GM18858 (cell line): ENCODE results near the gene LY6G5B.

Source experiments
- ATAC-seq: cut with Tn5 transposase; IDR thresholded peaks from one replicate; pipeline ENCODE4 v1.9.1; 2021; ENCODE audit not compliant: unreplicated experiment

LY6G5B gene

DNA sequence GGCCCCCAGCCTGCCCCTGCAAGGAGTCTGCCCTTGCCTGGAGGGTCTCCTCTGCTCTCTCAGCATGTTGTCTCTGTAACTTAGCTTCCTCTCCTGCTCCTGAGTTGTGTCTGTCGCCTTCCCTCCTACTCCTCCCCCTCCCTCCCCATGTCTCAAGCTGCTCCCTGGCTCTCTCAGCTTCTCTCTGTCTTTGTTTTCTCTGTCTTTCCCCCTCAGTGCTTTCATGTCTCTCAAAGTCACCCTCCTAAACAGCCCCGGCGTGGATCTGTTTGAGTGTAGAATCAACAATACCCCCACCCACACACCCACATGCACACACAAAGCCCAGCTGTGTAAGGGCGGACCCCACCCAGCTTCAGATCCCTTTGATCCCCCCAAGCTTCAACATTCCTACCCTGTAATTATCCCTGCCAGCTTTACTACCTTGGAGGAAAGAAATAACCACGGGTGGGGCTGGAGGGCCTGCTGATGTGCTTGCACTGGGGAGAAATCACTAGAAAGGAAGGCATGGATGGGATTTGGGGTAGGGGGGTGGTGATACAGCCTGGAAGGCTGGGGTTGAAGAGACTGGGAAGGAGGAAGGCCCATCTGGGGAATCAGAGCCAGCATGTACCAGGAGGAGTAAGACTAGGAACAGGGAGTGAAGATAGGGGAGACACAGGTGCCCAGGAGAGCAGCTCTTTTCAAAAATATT is 44.4 kb downstream of the LY6G5B start:
- no peak for ATAC-seq

DNA sequence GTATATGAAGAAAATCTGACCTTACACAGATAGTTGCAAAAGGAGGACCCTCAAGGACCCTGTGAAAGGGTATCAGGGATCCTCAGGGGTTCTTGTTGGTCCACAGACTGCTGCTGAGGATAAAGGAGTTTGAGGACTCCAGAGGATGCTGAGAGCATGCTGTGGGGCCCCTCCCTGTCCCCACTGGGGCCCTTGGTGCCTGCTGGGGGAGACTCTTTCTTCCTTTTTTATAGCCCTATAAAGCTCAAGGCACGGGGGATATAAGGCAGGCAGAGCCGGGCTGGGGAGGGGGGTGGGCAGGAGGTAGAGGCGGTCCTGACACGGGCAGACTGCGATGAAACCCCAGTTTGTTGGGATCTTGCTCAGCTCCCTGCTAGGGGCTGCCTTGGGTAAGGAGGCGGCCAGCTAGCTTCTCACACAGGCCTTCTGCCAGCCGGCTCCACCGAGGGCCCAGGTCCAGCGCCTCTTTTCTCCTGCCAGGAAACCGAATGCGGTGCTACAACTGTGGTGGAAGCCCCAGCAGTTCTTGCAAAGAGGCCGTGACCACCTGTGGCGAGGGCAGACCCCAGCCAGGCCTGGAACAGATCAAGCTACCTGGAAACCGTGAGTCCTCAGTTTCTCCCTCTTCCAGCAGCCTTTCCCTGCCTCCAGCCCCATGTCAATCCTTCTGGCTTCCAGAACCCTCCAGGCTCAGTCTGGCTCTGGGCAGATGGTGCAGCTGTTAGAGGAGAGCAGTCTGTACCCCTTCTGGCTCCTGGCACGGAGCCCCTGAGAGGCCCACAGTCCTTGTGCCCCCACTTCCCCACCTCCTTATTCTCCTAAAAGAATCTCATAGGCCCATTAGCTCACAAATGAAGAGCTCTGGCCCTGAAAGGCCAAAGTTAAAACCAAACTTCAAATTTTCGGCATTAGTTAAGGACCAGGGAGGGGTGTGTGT is 45.5 kb downstream of the LY6G5B start, which contains the start of gene LY6G6D:
TSS of gene LY6G6D (plus strand) at position 327 of the 937 bp plus-strand sequence. CDS start at position 335, 8 bp downstream.
- no peak for ATAC-seq

DNA sequence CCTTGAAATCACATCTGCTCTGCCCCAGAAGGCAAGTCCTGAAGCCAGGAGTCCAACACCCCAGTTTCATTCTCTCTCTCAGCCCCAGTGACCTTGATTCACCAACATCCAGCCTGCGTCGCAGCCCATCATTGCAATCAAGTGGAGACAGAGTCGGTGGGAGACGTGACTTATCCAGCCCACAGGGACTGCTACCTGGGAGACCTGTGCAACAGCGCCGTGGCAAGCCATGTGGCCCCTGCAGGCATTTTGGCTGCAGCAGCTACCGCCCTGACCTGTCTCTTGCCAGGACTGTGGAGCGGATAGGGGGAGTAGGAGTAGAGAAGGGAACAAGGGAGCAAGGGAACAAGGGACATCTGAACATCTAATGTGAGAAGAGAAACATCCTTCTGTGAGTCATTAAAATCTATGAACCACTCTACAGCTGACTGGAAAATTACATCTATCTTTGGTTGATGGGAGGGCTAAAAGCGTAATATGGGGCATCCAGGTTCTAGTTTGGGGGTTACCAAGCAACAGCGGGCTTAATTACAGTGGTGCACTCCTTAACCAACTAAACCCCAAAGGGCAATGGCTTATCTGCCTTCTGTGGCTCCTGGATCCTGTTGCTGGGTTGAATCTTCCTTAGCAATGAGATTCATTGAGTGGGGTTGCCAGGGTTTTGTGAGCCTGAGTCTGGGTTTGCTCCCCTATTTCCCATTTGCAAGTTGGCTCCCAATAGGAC is 47.9 kb downstream of the LY6G5B start:
- ATAC-seq, result no peak

DNA sequence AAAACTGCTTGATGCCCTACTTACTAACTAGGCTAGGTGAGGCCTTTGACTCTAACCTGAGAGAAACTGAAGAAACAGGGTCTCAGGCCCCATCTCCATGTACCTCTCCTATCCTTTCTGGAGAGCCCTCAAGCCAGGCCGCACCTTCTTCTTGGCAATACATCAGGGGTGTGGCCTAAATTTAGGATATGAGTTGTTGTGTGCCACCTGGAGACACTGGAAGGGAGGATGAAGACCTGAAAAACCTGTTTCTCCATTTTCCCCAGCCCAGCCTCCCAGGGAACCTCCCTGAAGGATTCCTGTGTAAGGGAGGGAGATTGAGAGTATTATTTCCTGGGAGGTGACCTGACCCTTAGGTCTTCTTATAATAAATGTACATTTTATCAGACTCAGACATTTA is 48.5 kb downstream of the LY6G5B start:
- no peak for ATAC-seq

DNA sequence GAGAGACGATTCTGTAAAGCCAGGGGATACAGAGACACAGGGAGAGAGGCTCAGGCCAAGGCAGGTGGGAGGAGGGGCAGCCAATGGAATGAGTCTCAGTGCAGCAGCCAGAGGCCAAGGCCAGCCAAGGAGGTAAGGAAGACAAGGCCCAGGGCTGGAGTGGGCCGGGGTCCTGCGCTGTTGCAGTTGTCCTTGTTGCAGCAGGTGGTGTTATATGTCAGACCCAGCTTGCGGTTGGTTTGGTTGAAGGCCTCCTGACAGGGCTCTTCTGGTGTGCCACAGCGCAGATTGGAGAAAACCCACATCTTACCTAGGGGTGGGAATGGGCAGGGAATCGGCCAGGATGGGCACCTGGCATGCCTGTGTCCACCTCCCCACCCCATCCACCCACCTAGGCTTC is 49.2 kb downstream of the LY6G5B start:
- no peak for ATAC-seq

DNA sequence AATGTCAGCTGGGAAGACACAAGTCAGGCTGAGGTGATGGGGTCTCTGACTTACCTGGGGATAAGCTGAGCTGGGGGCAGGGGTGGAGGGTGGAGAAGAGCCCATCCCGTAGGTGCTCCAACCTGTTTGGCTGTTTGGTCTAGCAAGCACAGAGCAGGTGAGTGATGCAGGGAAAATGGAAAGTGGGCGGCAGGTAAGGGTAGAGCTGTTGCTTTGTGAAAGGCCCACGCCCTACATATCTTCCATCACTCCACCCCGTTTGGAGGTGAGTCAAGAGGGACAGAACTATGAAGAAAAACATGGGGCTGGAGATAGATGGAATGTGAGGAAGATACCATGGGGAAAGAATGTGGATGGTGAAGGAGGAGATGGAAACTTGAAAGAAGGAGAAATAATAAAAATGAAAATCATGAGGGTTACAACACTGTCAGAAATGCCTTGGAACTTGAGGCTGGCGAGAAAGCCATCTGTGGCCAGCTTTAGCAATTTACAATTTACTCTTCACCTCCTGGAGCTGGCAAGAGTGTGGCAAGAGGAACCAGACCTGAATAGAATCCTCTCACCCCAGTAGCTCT is 50.5 kb downstream of the LY6G5B start:
- ATAC-seq, result no peak

DNA sequence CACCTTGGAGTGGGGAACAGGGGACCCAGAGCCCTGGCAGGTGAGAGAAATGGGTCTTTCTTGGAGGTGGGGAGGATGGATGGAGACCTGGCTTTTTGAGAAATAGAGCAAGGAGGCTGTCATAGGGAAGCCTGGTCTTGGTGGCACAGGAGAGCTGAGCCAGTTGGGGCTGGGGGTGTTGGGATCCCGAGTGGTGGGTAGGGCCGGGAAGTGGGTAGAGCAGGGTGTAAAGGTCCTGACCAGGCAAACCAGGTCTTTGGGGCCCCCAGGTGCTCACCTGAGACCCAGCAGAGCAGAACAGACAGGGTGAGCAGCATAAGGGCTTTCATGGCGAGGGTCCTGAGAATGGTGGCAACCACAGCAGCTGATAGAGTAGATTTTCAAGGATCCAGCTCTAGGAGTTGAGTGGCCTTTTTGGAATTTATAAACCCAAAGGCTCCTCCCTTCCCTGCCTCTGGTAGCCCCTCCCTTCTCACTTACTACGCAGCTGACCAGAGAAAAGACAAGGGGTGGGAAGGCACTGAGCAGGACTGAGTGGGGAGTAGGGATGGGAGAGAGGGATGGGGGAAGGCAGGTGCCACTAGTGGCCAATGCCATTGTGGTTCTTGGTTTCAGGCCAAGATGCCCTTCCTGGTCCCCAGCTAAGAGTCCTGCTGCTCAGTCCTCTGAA is 51.7 kb downstream of the LY6G5B start, which contains the start of gene LY6G6C:
TSS of gene LY6G6C (minus strand) at position 396 of the 670 bp plus-strand sequence. CDS start at position 329, 67 bp downstream.
- no peak for ATAC-seq

DNA sequence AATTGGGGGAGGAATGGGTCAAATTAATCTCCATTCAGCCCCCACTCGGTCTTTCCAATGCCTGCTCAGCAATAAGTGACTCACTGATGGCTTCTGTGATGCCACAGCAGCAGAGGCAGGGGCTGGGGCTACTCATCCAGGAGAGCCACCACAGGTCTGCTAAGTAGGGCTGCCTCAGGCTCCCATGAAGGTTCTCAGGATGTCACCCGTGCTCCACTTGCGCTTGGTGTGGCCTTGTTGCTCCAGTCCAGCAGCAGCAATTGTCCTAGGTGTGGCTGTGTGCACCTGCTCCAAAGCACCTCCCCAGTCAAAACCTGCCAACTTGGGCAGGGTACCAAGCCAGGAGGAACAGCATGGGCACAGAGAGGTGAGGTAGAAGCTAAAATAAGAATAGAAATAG is 52.4 kb downstream of the LY6G5B start:
- no peak for ATAC-seq
